Stimulated activated CD8-positive, alpha-beta memory T cell treated with anti-CD3 and anti-CD28 coated beads, Interleukin-2, amount 100 ng/mL, for 1 hour (primary cell): ENCODE data around the gene LAMA2.

Experiments
- DNase-seq, 2 donors: peaks; one replicate each; pipeline ENCODE4 v3.0.0-alpha.2; 2020; ENCODE audit warnings: low read depth in 2 of 2

LAMA2 gene

GRCh38 chr6:129451187-129451586, 568.2 kb downstream of the LAMA2 start:
- no peak for DNase-seq

GRCh38 chr6:129453073-129453472, 570.1 kb downstream of the LAMA2 start:
- DNase-seq: no peak

DNA sequence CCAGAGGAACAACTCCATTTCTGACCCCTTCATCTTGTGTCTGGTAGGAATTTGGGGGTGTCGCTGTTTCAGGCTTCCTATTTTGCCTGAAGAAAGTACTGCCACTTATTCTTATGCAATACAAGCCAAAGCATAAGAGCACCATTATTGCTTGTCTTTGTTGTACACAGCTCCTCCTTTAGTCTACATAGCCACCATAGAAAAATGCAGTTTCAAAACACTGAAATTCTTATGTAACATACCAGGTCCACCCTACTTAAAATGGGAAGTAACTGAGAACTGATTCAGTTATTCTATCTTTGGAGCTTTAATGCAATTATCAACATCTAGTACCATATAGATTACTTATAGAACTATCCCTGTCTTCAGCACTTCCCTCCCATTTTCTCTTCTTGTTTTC, 571.5 kb downstream of the LAMA2 start:
- no peak for DNase-seq

GRCh38 chr6:129455126-129455769, 572.3 kb downstream of the LAMA2 start:
- DNase-seq: no peak

DNA sequence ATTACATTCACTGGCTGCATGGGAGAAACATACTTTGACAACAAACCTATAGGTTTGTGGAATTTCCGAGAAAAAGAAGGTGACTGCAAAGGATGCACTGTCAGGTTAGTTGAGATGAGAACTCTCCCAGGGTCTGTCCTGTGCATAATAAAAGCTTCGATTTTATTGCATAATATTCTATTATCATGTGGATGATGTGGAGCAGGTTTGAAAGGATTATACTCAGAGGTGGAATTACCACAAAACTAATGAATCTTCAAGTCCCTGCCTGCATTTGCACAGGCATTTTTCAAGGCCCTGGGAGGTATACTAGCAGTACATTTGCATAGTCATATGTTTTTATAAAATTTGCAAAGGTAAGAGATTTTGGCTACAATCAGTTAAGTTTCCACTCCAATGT, 577.3 kb downstream of the LAMA2 start:
- no peak for DNase-seq

DNA sequence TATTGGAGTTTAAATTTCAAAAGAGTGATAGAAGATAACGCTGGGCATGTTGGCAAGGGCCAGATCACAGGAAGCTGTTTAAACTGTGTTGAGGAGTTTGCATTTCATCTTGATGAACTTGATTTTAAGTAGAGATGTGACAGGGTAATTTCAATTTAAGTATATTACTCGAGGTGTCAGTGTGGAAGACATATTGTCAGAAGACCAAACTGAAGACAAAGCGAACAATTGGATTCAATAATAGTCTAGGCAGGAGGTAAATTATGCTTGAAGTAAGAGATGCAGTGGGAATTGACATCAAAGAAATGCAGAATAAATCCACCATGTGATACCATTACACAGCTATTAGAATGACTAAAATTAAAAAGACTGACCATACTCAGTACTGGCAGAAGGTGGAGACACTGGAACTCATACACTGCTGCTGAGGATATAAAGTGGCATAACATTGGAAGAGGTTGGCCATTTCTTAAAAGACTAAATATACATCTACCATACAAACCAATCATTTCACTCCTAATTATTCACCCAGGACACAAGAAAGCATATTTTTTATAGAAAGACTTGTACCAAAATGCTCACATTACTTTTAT, 586.2 kb downstream of the LAMA2 start:
- no peak for DNase-seq

DNA sequence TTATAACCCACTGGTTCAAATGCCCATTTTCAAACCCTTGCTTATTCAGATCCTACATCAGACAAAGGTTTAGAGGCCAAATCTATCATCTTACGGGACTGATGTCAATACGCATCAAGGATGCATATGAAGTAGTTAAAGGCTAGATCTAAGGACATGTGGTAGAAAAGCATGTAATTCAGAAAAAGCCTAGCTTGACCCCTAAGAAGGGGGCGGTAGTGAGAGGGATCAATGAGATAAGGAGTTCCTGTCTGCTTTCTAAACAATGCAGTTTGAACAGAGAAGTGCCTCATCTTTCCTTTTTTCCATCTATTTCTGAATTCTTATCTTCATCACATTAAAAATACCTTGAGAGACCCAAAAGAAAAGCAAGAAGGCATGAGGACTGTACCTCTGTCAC, 589.3 kb downstream of the LAMA2 start:
- no peak for DNase-seq

- no peak for DNase-seq
Observed at GRCh38 chr6:129473546-129473945, 590.6 kb downstream of the LAMA2 start.

DNA sequence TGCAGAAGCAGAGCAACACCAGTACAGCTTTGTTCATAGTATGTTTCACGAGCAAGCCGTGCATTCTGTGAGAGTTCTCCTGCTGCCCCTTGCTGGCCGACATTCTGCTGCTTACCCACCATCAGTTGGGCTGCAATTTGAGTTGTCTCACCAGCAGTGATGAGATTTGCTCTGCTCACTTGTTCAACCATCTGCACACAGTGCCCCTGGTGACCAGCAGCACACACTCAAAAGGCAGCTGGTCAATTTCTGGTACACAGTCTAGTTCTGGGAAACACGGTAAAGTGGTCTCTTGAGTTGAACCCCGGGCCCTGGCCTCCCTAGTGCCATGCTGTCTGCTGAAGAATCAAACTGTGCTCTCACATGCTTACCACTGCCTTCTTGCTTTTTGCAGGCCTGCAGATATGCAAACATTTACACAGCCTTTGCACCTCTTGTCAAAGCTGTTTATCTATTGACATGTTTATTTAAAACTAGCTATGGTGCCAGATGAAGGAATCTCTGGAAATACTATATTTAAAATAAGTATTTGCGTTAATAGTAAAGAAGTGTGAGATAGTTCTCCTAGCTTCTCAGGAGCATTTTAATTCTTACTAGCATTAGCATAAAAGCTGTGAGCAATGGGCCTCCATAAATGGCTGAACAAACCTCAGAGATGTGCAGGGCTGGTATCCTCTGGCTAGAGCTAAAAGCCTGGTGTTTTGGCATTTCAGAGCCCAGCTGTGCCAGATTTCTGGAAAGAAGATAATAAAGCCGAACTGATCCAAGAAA, 592.7 kb downstream of the LAMA2 start:
- DNase-seq: no peak

GRCh38 chr6:129476248-129476564, 593.3 kb downstream of the LAMA2 start:
- no peak for DNase-seq

- no peak for DNase-seq
Observed at GRCh38 chr6:129476810-129477209, 593.9 kb downstream of the LAMA2 start.

DNA sequence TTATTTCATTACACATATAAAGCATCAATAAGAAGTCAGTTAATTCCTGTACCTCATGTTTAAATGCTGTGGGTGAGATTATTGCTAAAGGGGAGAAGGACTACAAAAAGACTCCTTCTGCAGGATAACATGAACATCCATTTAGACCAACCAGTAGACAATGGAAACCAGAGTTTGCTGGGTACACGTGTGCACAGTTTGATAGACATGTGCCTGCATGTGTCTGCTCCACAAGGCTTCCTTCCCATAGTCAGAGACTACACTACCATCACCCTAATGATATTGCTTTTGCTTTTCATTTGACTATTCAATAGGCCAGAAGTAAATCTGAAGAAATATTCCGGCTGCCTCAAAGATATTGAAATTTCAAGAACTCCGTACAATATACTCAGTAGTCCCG, 595.4 kb downstream of the LAMA2 start:
- DNase-seq: no peak

DNA sequence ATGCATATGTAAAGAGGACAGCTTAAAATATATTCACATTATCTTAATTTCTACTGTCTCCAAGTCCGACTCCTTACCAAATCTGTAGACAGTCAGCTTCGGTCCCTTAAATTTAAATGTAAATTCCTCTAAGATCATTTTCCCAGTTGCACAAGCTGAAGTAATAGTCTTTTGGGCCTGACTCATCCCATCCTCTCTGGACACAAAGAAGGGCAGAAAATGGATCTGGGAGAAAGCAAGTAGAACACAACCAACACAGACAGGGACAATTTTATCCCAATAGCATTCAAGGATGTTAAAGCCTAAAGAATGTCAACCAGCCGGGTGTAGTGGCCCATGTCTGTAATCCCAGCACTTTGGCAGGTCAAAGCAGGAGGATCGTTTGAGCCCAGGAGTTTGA, 598.8 kb downstream of the LAMA2 start:
- DNase-seq: no peak

GRCh38 chr6:129485746-129486145, 602.8 kb downstream of the LAMA2 start:
- no peak for DNase-seq

GRCh38 chr6:129486327-129486726, 603.4 kb downstream of the LAMA2 start:
- DNase-seq: no peak

- DNase-seq: no peak
Observed at GRCh38 chr6:129488313-129488712, 605.4 kb downstream of the LAMA2 start.

DNA sequence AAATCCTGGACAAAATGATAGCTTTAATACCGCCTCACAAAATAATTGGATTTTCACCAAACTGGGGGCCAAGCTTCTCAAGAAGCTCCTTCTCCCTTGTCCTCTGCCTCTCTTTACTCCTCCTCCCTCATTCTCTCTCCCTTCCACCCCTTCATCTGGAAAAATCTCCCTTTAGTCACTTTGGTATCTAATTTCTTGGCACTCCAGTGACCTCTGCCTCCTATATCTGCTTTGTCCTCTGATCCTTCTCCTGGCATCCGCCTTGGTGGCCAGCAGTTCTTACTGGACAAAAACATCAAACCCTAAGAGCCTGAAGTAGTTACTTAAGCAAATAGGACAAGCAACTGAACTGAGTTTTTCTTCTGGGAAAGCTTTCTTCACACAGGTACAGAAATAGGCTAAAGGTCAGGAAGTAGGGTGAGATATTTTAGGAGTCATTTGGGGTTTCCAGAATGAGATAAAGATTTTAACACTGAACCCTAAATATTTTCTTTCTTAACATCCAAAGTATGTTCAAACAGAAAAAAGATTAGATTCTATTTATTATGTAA, 606.4 kb downstream of the LAMA2 start:
- DNase-seq: no peak

DNA sequence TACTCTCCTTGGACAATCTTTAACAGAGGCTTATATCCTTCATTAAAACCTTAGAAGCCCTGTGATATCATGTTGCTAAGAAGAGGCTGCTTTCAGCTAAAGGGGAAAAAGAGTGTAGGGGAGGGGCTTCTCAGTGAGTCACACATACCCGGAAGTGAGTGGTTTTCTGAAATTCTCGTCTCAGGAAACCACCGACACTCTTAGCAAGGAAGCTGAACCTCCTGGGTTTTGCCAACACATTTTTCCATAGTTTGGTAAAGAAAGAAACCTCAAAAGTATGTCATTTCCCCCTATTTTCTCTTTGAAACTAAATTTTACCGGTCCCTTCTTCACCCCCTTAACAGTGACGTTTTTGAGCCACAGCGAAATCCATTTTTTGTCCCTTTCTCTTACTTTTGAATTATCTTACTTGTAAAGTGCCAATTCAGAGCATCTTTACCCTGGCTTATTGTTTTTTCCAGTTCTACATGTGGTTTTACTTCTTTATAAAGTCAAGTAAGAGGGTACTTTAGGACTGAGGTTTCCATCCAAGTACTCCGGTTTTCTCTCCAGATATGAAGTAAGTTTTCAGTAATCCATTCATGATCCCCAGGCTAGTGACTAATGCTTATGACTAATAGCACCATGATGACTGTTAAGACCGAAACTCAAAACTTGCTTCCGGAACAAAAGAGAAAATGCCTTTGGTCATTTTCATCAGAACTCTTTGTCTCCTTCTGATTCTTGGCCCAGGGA, 607.8 kb downstream of the LAMA2 start:
- DNase-seq: peak; percentile 25 to 47

- DNase-seq: no peak
Observed at GRCh38 chr6:129491436-129491835, 608.5 kb downstream of the LAMA2 start.

DNA sequence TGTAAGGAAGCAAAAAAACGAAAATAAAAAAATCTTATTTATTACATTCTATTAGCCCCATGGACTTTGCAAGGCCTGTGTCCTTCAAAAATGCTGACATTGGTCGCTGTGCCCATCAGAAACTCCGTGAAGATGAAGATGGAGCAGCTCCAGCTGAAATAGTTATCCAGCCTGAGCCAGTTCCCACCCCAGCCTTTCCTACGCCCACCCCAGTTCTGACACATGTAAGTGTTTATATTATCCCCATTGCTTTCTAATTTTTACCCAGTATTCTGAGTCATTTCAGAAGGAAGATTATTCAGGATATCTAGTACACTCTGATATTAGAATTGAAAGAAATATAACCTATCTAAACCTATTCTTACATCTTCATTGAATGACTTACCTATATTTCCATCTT, 609.3 kb downstream of the LAMA2 start:
- DNase-seq: no peak

- no peak for DNase-seq
Observed at GRCh38 chr6:129493354-129493902, 610.5 kb downstream of the LAMA2 start.

GRCh38 chr6:129494099-129494498, 611.2 kb downstream of the LAMA2 start:
- DNase-seq: no peak
